SK-N-SH (cell line): ENCODE results near the gene ABHD17B.

Experiments
- CTCF ChIP-seq: fragments of 200-600 bp; sonication (generic); IDR thresholded peaks from 2 replicates; pipeline ENCODE4 v1.6.1; 2017; ENCODE audit warnings: antibody characterized with exemption, mild to moderate bottlenecking, moderate library complexity
- EP300 ChIP-seq, 2 experiments: IDR thresholded peaks; 2 replicates each; pipeline versions ENCODE4 v1.4.0 to v1.6.1; 2012; ENCODE audit warnings: borderline replicate concordance in 1 of 2, low read depth in 1 of 2, low read length in 1 of 2
- EZH2phosphoT487 ChIP-seq: fragments of 200-600 bp; sonication (generic); IDR thresholded peaks from 2 replicates; pipeline ENCODE4 v1.6.1; 2017; ENCODE audit warnings: low read depth, mixed run types, mild to moderate bottlenecking, antibody characterized with exemption, moderate library complexity, borderline replicate concordance
- FOSL2 ChIP-seq: IDR thresholded peaks from 2 replicates; pipeline ENCODE4 v1.4.0; 2012; ENCODE audit warnings: low read depth, mild to moderate bottlenecking, moderate library complexity, borderline replicate concordance
- FOXM1 ChIP-seq: IDR thresholded peaks from 2 replicates; pipeline ENCODE4 v1.4.0; 2012; ENCODE audit warnings: low read depth, mild to moderate bottlenecking
- GABPA ChIP-seq: IDR thresholded peaks from 2 replicates; pipeline ENCODE4 v1.4.0; 2012; ENCODE audit warnings: low read depth, mild to moderate bottlenecking
- MEF2A ChIP-seq: IDR thresholded peaks from 2 replicates; pipeline ENCODE4 v1.4.0; 2012; ENCODE audit warnings: low read depth, borderline replicate concordance
- PBX3 ChIP-seq: IDR thresholded peaks from 2 replicates; pipeline ENCODE4; 2012
- POLR2AphosphoS5 ChIP-seq: IDR thresholded peaks from 2 replicates; pipeline ENCODE4 v1.6.1; 2012; ENCODE audit warnings: low read depth, low read length
- RAD21 ChIP-seq: IDR thresholded peaks from 2 replicates; pipeline ENCODE4 v1.6.1; 2012; ENCODE audit warnings: mild to moderate bottlenecking, low read length
- RFX5 ChIP-seq: IDR thresholded peaks from 2 replicates; pipeline ENCODE4 v1.6.1; 2012; ENCODE audit warnings: mild to moderate bottlenecking, improper control_type of control experiment, low read length
- SMC3 ChIP-seq: IDR thresholded peaks from 2 replicates; pipeline ENCODE4 v1.6.1; 2012; ENCODE audit warnings: low read depth, low read length, improper control_type of control experiment
- TAF1 ChIP-seq: IDR thresholded peaks from 2 replicates; pipeline ENCODE4 v1.6.1; 2012; ENCODE audit warnings: low read depth, mild to moderate bottlenecking, low read length, moderate library complexity, borderline replicate concordance
- ZBTB33 ChIP-seq: IDR thresholded peaks from 2 replicates; pipeline ENCODE4 v1.4.0; 2012; ENCODE audit warnings: low read depth, borderline replicate concordance

- TF ChIP-seq EP300 (IDR thresholded peaks at IDR 0.05; ENCODE audit: borderline replicate concordance in 1 of 2, low read depth in 1 of 2, low read length in 1 of 2): no peak
- TF ChIP-seq TAF1: no peak
- no peak for TF ChIP-seq CTCF
- no peak for TF ChIP-seq FOXM1
- TF ChIP-seq ZBTB33: no peak
- no peak for TF ChIP-seq POLR2AphosphoS5
- no peak for TF ChIP-seq EZH2phosphoT487
- TF ChIP-seq GABPA: no peak
- TF ChIP-seq PBX3: no peak
- TF ChIP-seq FOSL2: no peak
- no peak for TF ChIP-seq RAD21
- no peak for TF ChIP-seq SMC3
- TF ChIP-seq RFX5: no peak
- TF ChIP-seq MEF2A: no peak
Observed at GRCh38 chr9:71863631-71864030, 47.4 kb downstream of the ABHD17B start.
